ENCODE data around the gene DOK6. TPM values are rescaled to one million over a fixed set of nuclear protein-coding genes. Genes with fewer than 3 reads are reported as not detected.

The DOK6 gene
- total and polyA plus RNA-seq, 9 of the 15 experiments (the other 6 are each of a cell fraction or from before 2014, with no cell fraction given) = not detected

- H3K9ac ChIP-seq (ENCODE audit: insufficient read depth in 1 of 2, low read depth in 2 of 2, low read length in 2 of 2) = no peak overlapping the region
- no peak for TF ChIP-seq MYC (IDR thresholded peaks at IDR 0.05; ENCODE audit: low read depth, low read length)
- TF ChIP-seq MYC (CRISPR knock-in tag; IDR thresholded peaks at IDR 0.05; ENCODE audit: borderline replicate concordance, low read depth) = no peak
- TF ChIP-seq RAD21 (CRISPR knock-in tag; conservative IDR thresholded peaks at IDR 0.05 in 1 of 2, IDR thresholded peaks at IDR 0.05 in 1 of 2) = peak in 1 of 2 experiments; percentile 4; a peak in 1 of 4 replicates
- no peak for TF ChIP-seq ARID3A (IDR thresholded peaks at IDR 0.05; ENCODE audit: borderline replicate concordance, low read depth, low read length)
- no peak for TF ChIP-seq ZNF740 (CRISPR knock-in tag; IDR thresholded peaks at IDR 0.05)
- no peak for TF ChIP-seq ZNF740 (tag; IDR thresholded peaks at IDR 0.05)
- TF ChIP-seq HDAC8 (tag; IDR thresholded peaks at IDR 0.05) = no peak
- 0 out of 2 replicates have a peak, but pooled peaks have one; percentile 10 for TF ChIP-seq ARID1B (IDR thresholded peaks at IDR 0.05)
- TF ChIP-seq RNF219 (CRISPR knock-in tag; IDR thresholded peaks at IDR 0.05) = no peak
- no peak for TF ChIP-seq NR1H2 (CRISPR knock-in tag; IDR thresholded peaks at IDR 0.05)
- peaks cover 0 to 2% of the 10 kb centered on the region in 2 experiments; a peak in 1 of 5 replicates for H3K4me1 ChIP-seq (replicated peaks in 1 of 2; ENCODE audit: control insufficient read depth in 2 of 2, insufficient read depth in 2 of 2, low read length in 2 of 2)
- H3K36me3 ChIP-seq (ENCODE audit: control insufficient read depth, insufficient read depth, low read length) = no peaks in the 10 kb centered on the region
- BruUV-seq (replicated peaks) = no TSS peak
- H3K27ac ChIP-seq (ENCODE audit: extremely low read depth, low read depth, low read length) = no peak overlapping the region
- DNase-seq (ENCODE audit: extremely low read depth in 1 of 4, low spot score in 3 of 4) (no peak), ATAC-seq (no peak), FAIRE-seq (no peak)
- intact Hi-C loops (cut with micrococcal nuclease) (no loop called here), in situ Hi-C loops (cut with MboI) (no loop called here)
- 26% methylated on average over 4 of the region's 4 CpGs for WGBS (ENCODE audit: insufficient coverage, low coverage, missing lambda C conversion rate)
- no peaks in the 10 kb centered on the region for H3K27me3 ChIP-seq (ENCODE audit: control insufficient read depth in 2 of 2, insufficient read depth in 2 of 2, low read length in 2 of 2)
- ChIA-PET CTCF (ENCODE audit: low intra/inter-chr PET ratio) (no interaction called here), POLR2A (interaction anchor here (0.6 to 1.3 kb wide), 3 partner anchors 16 to 220 kb away, joined by 3 read pairs; no protein-coding TSS in a partner anchor)
- H4K20me1 ChIP-seq (replicated peaks; ENCODE audit: control insufficient read depth, insufficient read depth, low read length) = no peaks in the 10 kb centered on the region
- H3K9me3 ChIP-seq (replicated peaks; ENCODE audit: control insufficient read depth, insufficient read depth, low read depth, low read length) = no peaks in the 10 kb centered on the region
- H3K4me2 ChIP-seq (ENCODE audit: insufficient read depth, low read length) = no peak overlapping the region
- no peaks in the 10 kb centered on the region for H3K79me2 ChIP-seq (ENCODE audit: control insufficient read depth, insufficient read depth, low read length)
- H3K4me3 ChIP-seq = no peak overlapping the region
- H3K9me1 ChIP-seq (ENCODE audit: control insufficient read depth, insufficient read depth, low read length) = no peaks in the 10 kb centered on the region
- H2AFZ ChIP-seq (ENCODE audit: low read depth, low read length) = no peak overlapping the region
Measured at GRCh38 chr18:69866212-69866611, 465.5 kb downstream of the DOK6 start.
